Tibial nerve (tissue), 4 donors: ENCODE measurements around the gene TTC22.

ENCODE experiments used
- EP300 ChIP-seq, 2 donors: sonication (generic); formaldehyde crosslinking; IDR thresholded peaks; one replicate each; pipeline ENCODE4 v1.6.1; 2017; ENCODE audit warnings: antibody characterized with exemption in 2 of 2, mild to moderate bottlenecking in 1 of 2
- POLR2A ChIP-seq, 2 donors: fragments of 450-650 bp; IDR thresholded peaks; one replicate each; pipeline ENCODE4 v1.6.1; 2017; ENCODE audit warnings: antibody characterized with exemption in 2 of 2, mild to moderate bottlenecking in 2 of 2, moderate library complexity in 2 of 2
- TF ChIP-seq, protein P1 (sequence below), 5 experiments: fragments of 200-600 bp in 3 of 5; fragments of 450-650 bp in 2 of 5; sonication (generic) in 3 of 5; IDR thresholded peaks; one replicate each; pipeline ENCODE4 v1.5.1; 2016 to 2019; ENCODE audit warnings: antibody characterized with exemption in 5 of 5, mild to moderate bottlenecking in 3 of 5, moderate library complexity in 2 of 5

DNA sequence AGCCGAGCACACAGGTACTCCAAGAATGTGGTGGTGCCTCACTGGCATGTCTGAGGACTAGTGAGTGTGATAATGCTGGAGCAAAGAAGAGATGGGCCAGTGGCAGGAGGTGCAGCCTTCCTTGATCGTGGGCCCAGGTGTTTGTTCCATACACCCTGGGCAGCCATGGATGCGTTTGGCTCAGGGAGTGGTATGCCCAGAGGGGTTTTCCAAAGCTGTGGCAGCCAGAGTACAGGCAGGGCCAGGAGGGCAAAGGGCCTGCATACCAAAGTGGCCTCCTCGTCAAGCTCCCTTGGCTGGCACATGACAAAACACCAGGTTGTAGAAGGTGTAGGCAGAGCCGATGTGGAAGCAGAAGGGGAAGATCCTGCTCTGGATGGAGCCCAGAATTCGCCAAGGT, 55.8 kb downstream of the TTC22 start:
- TF ChIP-seq, protein P1, sequence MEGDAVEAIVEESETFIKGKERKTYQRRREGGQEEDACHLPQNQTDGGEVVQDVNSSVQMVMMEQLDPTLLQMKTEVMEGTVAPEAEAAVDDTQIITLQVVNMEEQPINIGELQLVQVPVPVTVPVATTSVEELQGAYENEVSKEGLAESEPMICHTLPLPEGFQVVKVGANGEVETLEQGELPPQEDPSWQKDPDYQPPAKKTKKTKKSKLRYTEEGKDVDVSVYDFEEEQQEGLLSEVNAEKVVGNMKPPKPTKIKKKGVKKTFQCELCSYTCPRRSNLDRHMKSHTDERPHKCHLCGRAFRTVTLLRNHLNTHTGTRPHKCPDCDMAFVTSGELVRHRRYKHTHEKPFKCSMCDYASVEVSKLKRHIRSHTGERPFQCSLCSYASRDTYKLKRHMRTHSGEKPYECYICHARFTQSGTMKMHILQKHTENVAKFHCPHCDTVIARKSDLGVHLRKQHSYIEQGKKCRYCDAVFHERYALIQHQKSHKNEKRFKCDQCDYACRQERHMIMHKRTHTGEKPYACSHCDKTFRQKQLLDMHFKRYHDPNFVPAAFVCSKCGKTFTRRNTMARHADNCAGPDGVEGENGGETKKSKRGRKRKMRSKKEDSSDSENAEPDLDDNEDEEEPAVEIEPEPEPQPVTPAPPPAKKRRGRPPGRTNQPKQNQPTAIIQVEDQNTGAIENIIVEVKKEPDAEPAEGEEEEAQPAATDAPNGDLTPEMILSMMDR (IDR thresholded peaks at IDR 0.05), result no peak
- no peak for TF ChIP-seq EP300 (IDR thresholded peaks at IDR 0.05)
- TF ChIP-seq POLR2A (IDR thresholded peaks at IDR 0.05), result no peak
